Fibroblast of mammary gland (primary cell): ENCODE data around the gene UQCRHL.

Experiments
- DNase-seq: peaks from one replicate; pipeline ENCODE4 v3.0.0-alpha.2; 2010; ENCODE audit warnings: low read depth
- H3K4me3 ChIP-seq: 2 replicates; pipeline ENCODE4 v1.5.1; 2011; ENCODE audit warnings: low read depth, mild to moderate bottlenecking, low read length, moderate library complexity; ENCODE audit not compliant: control insufficient read depth
- TF ChIP-seq, protein P1 (sequence below): conservative IDR thresholded peaks from 2 replicates; pipeline ENCODE4 v1.5.1; 2011; ENCODE audit warnings: low read depth, low read length, inconsistent platforms; ENCODE audit not compliant: control insufficient read depth, insufficient read depth

UQCRHL gene

DNA sequence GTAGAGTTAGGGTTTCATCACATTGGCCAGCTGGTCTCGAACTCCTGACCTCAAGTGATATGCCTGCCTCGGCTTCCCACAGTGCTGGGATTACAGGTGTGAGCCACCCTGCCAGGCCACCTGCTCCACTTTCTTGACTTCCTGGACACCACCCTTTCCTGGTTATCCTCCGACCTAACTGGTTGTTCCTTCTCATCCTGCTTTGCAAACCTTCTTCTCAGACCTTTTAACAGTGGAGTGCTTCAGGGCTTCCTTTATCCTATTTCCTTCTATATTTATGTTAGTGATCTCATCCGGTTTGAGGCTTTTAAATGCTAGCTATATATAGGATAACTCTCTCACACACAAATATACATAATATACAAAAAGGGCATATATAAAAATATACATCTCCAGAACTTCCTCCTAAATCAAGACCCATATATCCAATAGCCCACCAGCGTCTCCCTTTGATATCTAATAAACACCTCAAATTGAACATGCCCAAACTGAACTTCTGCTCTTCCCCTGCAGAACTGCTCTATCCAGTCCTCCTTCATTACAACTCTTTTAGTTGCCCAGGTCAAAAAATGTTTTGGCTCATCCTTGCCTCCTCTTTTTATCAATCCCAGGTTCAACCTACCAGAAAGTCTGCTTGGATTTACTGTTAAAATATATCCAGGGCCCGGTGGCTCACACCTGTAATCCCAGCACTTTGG, 19.5 kb upstream of the UQCRHL start:
- TF ChIP-seq, protein P1, sequence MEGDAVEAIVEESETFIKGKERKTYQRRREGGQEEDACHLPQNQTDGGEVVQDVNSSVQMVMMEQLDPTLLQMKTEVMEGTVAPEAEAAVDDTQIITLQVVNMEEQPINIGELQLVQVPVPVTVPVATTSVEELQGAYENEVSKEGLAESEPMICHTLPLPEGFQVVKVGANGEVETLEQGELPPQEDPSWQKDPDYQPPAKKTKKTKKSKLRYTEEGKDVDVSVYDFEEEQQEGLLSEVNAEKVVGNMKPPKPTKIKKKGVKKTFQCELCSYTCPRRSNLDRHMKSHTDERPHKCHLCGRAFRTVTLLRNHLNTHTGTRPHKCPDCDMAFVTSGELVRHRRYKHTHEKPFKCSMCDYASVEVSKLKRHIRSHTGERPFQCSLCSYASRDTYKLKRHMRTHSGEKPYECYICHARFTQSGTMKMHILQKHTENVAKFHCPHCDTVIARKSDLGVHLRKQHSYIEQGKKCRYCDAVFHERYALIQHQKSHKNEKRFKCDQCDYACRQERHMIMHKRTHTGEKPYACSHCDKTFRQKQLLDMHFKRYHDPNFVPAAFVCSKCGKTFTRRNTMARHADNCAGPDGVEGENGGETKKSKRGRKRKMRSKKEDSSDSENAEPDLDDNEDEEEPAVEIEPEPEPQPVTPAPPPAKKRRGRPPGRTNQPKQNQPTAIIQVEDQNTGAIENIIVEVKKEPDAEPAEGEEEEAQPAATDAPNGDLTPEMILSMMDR, result no peak
- no peak overlapping the region for H3K4me3 ChIP-seq
- DNase-seq, result no peak

DNA sequence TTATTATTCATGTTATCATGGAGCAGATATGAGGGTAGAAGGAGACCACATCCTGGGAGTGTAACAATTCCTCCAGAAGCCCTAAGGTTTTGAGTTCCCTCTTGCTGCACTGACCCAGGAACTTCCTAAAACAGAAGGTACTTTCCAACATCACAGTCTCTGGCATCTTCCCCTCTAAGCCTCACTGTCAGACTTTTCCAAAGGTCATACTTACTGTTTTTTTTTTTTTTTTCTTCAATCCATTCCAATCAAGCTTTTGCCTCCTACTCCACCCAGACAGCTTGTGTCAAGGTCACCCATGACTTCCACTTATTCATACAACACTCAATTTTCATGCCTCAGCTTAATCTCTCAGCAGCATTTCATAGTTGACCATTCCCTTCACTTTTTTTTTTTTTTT, 18.4 kb upstream of the UQCRHL start:
- TF ChIP-seq, protein P1, result no peak
- no peak for DNase-seq
- H3K4me3 ChIP-seq, result no peak overlapping the region

DNA sequence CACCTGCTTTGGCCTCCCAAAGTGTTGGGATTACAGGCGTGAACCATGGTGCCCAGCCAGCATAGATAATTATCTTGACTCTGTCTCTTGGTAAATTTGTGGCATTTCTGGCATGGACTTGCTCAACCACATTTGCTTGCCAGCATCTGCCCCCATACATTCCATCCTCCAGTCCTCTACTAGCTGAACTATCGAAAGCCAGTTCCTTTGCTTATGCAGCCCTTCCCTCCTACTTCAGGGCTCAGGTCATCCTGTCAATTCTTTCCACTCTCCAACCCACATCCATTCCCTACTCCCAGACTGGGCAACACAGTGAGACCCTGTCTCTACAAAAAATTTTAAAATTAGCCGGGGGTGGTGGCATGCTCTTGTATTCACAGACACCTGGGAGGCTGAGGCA, 13.0 kb upstream of the UQCRHL start:
- no peak overlapping the region for H3K4me3 ChIP-seq
- TF ChIP-seq, protein P1, result no peak
- no peak for DNase-seq

DNA sequence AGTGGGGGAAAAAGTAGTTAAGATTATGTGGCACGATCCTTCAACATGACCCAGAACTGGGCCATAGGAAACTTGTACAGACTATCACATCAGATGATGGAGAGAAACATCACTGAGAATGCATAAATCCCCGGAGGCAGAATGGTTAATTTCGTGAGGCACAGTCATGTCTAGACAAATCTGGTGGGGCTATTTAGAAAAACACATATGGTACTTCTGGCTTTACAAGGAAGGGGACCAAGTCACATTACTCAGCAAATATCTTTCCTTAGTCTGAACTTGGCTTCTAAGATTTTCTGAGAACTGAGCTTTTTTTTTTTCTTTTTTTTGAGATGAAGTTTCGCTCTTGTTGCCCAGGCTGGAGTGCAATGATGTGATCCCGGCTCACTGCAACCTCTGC, 9.2 kb upstream of the UQCRHL start:
- TF ChIP-seq, protein P1, result no peak
- no peak for DNase-seq
- H3K4me3 ChIP-seq, result no peak overlapping the region

DNA sequence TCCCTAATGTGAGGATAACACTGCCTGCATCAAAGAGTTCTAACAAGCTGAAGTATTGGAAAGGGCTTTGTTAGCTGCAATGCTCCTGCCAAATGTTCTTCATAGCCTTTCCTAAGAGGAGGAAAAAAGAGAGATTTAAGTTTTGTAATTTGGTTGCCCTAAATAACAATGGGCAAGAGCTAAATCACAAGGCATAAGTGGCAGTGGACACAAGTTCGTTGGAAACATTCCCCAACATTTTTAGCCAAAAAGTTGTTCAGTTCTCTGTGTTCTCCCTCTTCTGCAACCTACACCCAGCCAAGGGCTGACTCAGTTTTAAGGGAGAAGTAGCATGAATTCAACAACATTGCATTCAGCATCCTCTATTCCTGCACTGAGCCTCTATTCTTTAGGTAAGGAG, 2.6 kb upstream of the UQCRHL start:
- DNase-seq, result no peak
- TF ChIP-seq, protein P1, result no peak

DNA sequence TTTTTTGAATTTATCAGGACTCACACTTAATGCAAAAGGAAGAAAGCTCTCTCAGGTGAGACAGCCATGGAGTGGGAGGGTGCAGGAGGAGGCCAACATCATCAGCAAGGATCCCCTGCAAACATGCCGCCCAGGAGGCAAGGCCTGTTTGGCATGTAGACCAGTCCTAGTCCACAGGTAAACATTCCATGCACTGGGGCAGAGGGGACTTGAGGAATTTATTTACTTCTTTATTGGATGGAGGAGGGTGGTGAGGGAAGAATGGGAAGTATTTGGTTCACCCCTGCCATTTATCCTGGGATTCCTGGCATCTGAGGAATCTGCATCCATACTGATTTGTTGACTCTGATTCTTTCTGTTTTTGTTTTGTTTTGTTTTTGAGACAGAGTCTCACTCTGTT, 1.5 kb upstream of the UQCRHL start:
- TF ChIP-seq, protein P1, result no peak
- H3K4me3 ChIP-seq, result no peak overlapping the region
- no peak for DNase-seq

More for the DNA sequence above, 2.6 kb upstream of the UQCRHL start:
- H3K4me3 ChIP-seq, result no peak overlapping the region

DNA sequence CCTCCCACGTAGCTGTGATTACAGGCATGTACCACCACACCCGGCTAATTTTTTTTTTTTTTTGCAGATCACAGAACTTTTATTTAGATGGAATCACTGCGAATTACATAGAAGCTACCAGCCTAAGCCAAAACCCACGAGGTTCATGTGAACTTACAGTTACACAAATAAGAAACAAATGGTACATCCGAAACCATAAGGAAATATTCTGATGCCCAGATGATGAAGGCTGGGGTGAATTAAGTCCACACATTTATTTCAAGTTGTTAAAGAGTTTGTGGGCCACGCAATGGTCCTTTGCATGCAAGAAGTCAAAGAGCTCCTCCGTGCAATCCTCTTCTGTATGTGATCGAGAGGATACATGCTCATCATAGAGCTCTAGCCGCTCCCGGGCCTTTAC, 328 bp downstream of the UQCRHL start:
- TF ChIP-seq, protein P1, result no peak
- DNase-seq, result no peak
- no peak overlapping the region for H3K4me3 ChIP-seq
